Measurements from ENCODE around the gene SAMD14.

DNA sequence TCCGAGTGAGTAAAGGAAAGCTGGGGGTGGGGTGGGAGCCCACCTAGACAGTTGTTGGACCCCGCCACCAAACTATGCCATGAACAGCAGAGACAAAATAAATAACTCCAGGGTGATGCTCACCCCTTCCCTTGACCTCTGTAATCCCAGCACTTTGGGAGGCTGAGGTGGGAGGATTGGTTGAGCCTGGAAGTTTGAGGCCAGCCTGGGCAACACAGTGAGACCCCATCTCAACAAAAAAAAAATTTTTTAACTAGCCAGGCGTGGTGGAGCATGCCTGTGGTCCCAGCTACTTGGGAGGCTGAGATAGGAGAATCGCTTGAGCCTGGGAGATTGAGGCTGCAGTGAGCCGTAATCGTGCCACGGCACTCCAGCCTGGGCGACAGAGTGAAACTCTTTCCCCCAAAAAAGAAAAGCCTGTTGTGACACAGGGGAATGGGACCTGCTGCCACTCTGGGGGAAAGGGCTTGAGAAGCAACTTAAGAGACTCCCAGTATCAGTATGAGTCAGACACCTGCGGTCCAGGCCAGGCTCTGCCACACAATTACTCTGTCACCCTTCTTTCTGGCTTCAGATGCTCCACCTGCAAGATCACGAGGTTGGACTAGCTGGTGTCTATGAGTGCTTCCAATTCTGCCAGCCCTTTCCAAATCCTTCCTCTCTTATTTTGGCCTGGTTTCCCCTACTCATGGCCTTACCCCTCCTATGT lies 40.9 kb upstream of the SAMD14 start:
- TF ChIP-seq CTCF (IDR thresholded peaks at IDR 0.05) (no peak), ZFX (IDR thresholded peaks at IDR 0.05; ENCODE audit: borderline replicate concordance) (no peak)

Data from 22Rv1 (cell line).